ENCODE measurements around the gene C2orf92.

C2orf92 gene

GRCh38 chr2:97714084-97714949 is 44.8 kb downstream of the C2orf92 start:
- TF ChIP-seq GATA2 (IDR thresholded peaks at IDR 0.05; ENCODE audit: low read depth, low read length) (no peak), GATA3 (IDR thresholded peaks at IDR 0.05; ENCODE audit: low read depth, low read length) (no peak)

GRCh38 chr2:97714950-97715652 is 45.6 kb downstream of the C2orf92 start:
- TF ChIP-seq GATA3 (IDR thresholded peaks at IDR 0.05; ENCODE audit: low read depth, low read length) (no peak), GATA2 (IDR thresholded peaks at IDR 0.05; ENCODE audit: low read depth, low read length) (no peak)

- TF ChIP-seq GATA3 (IDR thresholded peaks at IDR 0.05; ENCODE audit: low read depth, low read length) (no peak), GATA2 (IDR thresholded peaks at IDR 0.05; ENCODE audit: low read depth, low read length) (no peak)
Observed at GRCh38 chr2:97715951-97716694, 46.6 kb downstream of the C2orf92 start.

- TF ChIP-seq GATA3 (IDR thresholded peaks at IDR 0.05; ENCODE audit: low read depth, low read length) (no peak), GATA2 (IDR thresholded peaks at IDR 0.05; ENCODE audit: low read depth, low read length) (no peak)
Observed at GRCh38 chr2:97716695-97717612, 47.4 kb downstream of the C2orf92 start.

GRCh38 chr2:97717613-97717995 is 48.1 kb downstream of the C2orf92 start:
- TF ChIP-seq GATA3 (IDR thresholded peaks at IDR 0.05; ENCODE audit: low read depth, low read length) (no peak), GATA2 (IDR thresholded peaks at IDR 0.05; ENCODE audit: low read depth, low read length) (no peak)

GRCh38 chr2:97718051-97718882 is 48.8 kb downstream of the C2orf92 start:
- TF ChIP-seq GATA2 (IDR thresholded peaks at IDR 0.05; ENCODE audit: low read depth, low read length) (no peak), GATA3 (IDR thresholded peaks at IDR 0.05; ENCODE audit: low read depth, low read length) (no peak)

- TF ChIP-seq GATA3 (IDR thresholded peaks at IDR 0.05; ENCODE audit: low read depth, low read length) (no peak), GATA2 (IDR thresholded peaks at IDR 0.05; ENCODE audit: low read depth, low read length) (no peak)
Observed at GRCh38 chr2:97718942-97719341, 49.4 kb downstream of the C2orf92 start.

GRCh38 chr2:97719362-97720155 is 50.0 kb downstream of the C2orf92 start:
- TF ChIP-seq GATA2 (IDR thresholded peaks at IDR 0.05; ENCODE audit: low read depth, low read length) (no peak), GATA3 (IDR thresholded peaks at IDR 0.05; ENCODE audit: low read depth, low read length) (no peak)

GRCh38 chr2:97720746-97721145 is 51.2 kb downstream of the C2orf92 start:
- TF ChIP-seq GATA3 (IDR thresholded peaks at IDR 0.05; ENCODE audit: low read depth, low read length) (no peak), GATA2 (IDR thresholded peaks at IDR 0.05; ENCODE audit: low read depth, low read length) (no peak)

GRCh38 chr2:97722227-97722626 is 52.7 kb downstream of the C2orf92 start:
- TF ChIP-seq GATA3 (IDR thresholded peaks at IDR 0.05; ENCODE audit: low read depth, low read length) (no peak), GATA2 (IDR thresholded peaks at IDR 0.05; ENCODE audit: low read depth, low read length) (no peak)

GRCh38 chr2:97723156-97724072 is 53.9 kb downstream of the C2orf92 start:
- no peak for TF ChIP-seq GATA2 (IDR thresholded peaks at IDR 0.05; ENCODE audit: low read depth, low read length)
- TF ChIP-seq GATA3 (IDR thresholded peaks at IDR 0.05; ENCODE audit: low read depth, low read length), result no peak
